ENCODE measurements around the gene TMEM178B.
"Not testable (repeated sequence)": the region's sequence is repeated elsewhere in the genome, so short reads cannot be mapped to it uniquely, and the experiment has no call there.

Gene TMEM178B

GRCh38 chr7:141113131-141113530 is 39.3 kb downstream of the TMEM178B start:
- H3K27ac ChIP-seq (ENCODE audit: low read depth in 2 of 2, low read length in 2 of 2), result no peak overlapping the region
- no peak overlapping the region for H3K9ac ChIP-seq (ENCODE audit: low read depth in 1 of 2, low read length in 2 of 2)
- no peaks in the 10 kb centered on the region for H3K9me3 ChIP-seq (ENCODE audit: control insufficient read depth in 2 of 2, low read length in 2 of 2)

DNA sequence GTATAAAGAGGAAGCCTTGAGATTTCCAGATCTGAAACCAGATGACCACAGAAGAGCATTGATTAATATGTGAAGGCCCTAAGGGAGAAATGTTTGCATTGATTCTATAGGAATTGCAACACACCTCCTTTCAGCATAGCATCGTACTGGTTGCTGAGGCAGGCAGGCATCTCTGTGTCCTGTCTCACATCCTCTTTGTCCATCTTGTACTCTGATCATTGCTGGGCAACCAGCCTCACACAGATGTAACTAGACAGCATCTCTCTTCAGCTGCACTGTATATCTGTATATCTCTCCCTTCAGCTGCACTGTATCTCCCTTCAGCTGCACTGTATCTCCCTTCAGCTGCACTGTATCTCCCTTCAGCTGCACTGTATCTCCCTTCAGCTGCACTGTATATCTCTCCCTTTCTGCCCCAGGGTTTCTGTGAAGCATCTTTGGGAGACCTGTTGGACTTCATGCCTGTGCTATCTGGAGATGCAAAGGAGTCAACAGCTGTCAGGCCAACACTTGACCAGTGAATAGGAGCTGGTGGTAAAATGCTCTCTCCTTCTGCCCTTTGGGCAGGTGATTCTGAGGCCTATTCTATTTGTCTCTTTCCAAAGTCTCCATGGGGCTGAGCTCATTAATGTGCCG is 40.3 kb downstream of the TMEM178B start:
- Histone ChIP-seq H3K4me1 (ENCODE audit: control insufficient read depth in 2 of 2, insufficient read depth in 2 of 2, low read length in 2 of 2) (no peaks in the 10 kb centered on the region), H3K27ac (ENCODE audit: low read depth in 2 of 2, low read length in 2 of 2) (no peak overlapping the region), H3K27me3 (ENCODE audit: control insufficient read depth in 2 of 2, insufficient read depth in 2 of 2, low read length in 2 of 2) (no peaks in the 10 kb centered on the region), H3K9me3 (ENCODE audit: control insufficient read depth in 2 of 2, low read length in 2 of 2) (no peaks in the 10 kb centered on the region), H3K36me3 (ENCODE audit: control insufficient read depth in 2 of 2, insufficient read depth in 2 of 2, low read length in 2 of 2) (no peaks in the 10 kb centered on the region), H3K4me3 (ENCODE audit: low read length in 2 of 2) (no peak overlapping the region), H3K9ac (ENCODE audit: low read depth in 1 of 2, low read length in 2 of 2) (no peak overlapping the region)

More at GRCh38 chr7:141113131-141113530, 39.3 kb downstream of the TMEM178B start:
- Histone ChIP-seq H3K27me3 (ENCODE audit: control insufficient read depth in 2 of 2, insufficient read depth in 2 of 2, low read length in 2 of 2) (no peaks in the 10 kb centered on the region), H3K4me3 (ENCODE audit: low read length in 2 of 2) (no peak overlapping the region), H3K36me3 (ENCODE audit: control insufficient read depth in 2 of 2, insufficient read depth in 2 of 2, low read length in 2 of 2) (no peaks in the 10 kb centered on the region), H3K4me1 (ENCODE audit: control insufficient read depth in 2 of 2, insufficient read depth in 2 of 2, low read length in 2 of 2) (no peaks in the 10 kb centered on the region)

DNA sequence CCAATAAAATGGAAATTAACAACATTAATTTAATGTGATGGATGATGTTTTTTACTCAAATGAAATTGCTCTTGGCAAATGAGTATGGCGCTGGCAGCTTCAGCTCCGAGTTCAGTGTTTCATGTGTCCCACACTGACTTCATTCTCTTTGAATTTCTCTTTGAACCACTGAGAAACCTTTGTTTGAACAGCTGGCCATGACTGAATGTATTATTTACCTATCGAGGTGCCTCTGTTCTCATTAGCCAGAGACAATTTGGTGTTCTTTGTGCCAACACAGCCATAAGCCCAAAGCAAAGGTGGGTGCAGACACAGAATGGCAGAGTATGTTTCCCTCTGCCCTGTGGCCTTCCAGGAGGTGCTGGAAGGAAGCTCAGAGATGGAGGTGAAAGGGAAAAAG is 42.1 kb downstream of the TMEM178B start:
- Histone ChIP-seq H3K27ac (ENCODE audit: low read depth in 2 of 2, low read length in 2 of 2) (no peak overlapping the region), H3K4me3 (ENCODE audit: low read length in 2 of 2) (no peak overlapping the region)

DNA sequence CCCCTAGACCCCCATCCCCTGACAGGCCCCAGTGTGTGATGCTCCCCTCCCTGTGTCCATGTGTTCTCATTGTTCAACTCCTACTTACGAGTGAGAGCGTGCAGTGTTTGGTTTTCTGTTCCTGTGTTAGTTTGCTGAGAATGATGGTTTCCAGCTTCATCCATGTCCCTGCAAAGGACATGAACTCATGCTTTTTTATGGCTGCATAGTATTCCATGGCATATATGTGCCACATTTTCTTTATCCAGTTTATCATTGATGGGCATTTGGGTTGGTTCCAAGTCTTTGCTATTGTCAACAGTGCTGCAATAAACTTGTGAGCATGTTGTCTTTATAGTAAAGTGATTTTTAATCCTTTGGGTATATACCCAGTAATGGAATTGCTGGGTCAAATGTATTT is 42.8 kb downstream of the TMEM178B start:
- H3K36me3 ChIP-seq (ENCODE audit: control insufficient read depth in 2 of 2, insufficient read depth in 2 of 2, low read length in 2 of 2); H3K27me3 ChIP-seq (ENCODE audit: control insufficient read depth in 2 of 2, insufficient read depth in 2 of 2, low read length in 2 of 2); H3K4me1 ChIP-seq (ENCODE audit: control insufficient read depth in 2 of 2, insufficient read depth in 2 of 2, low read length in 2 of 2); H3K9ac ChIP-seq (ENCODE audit: low read depth in 1 of 2, low read length in 2 of 2); H3K9me3 ChIP-seq (ENCODE audit: control insufficient read depth in 2 of 2, low read length in 2 of 2); H3K27ac ChIP-seq (ENCODE audit: low read depth in 2 of 2, low read length in 2 of 2); H3K4me3 ChIP-seq (ENCODE audit: low read length in 2 of 2): not testable (repeated sequence)

More for the DNA sequence above, 42.1 kb downstream of the TMEM178B start:
- no peaks in the 10 kb centered on the region for H3K36me3 ChIP-seq (ENCODE audit: control insufficient read depth in 2 of 2, insufficient read depth in 2 of 2, low read length in 2 of 2)
- no peaks in the 10 kb centered on the region for H3K4me1 ChIP-seq (ENCODE audit: control insufficient read depth in 2 of 2, insufficient read depth in 2 of 2, low read length in 2 of 2)
- no peaks in the 10 kb centered on the region for H3K27me3 ChIP-seq (ENCODE audit: control insufficient read depth in 2 of 2, insufficient read depth in 2 of 2, low read length in 2 of 2)
- no peak overlapping the region for H3K9ac ChIP-seq (ENCODE audit: low read depth in 1 of 2, low read length in 2 of 2)
- no peaks in the 10 kb centered on the region for H3K9me3 ChIP-seq (ENCODE audit: control insufficient read depth in 2 of 2, low read length in 2 of 2)

DNA sequence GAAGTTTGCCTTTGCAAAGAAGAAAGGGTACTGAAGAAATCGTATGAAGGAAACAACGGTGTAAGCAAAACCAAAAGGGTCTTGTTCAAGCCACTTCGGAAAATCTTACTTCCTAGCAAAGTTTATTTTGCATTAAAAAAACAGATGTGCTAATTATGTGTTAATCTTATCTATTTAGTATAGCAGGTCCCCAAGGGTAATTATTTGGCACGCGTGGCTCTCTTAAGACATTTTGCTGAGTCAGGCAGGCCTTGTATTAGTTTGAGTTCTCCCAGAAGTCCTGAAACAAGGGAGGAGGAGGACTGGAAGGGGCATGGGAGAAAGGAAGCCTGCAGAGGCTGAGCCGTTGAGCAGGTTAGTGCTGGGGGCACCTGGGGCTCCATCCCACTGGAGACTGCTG is 44.9 kb downstream of the TMEM178B start:
- Histone ChIP-seq H3K27me3 (ENCODE audit: control insufficient read depth in 2 of 2, insufficient read depth in 2 of 2, low read length in 2 of 2) (no peaks in the 10 kb centered on the region), H3K9ac (ENCODE audit: low read depth in 1 of 2, low read length in 2 of 2) (no peak overlapping the region), H3K9me3 (ENCODE audit: control insufficient read depth in 2 of 2, low read length in 2 of 2) (no peaks in the 10 kb centered on the region), H3K4me1 (ENCODE audit: control insufficient read depth in 2 of 2, insufficient read depth in 2 of 2, low read length in 2 of 2) (no peaks in the 10 kb centered on the region), H3K4me3 (ENCODE audit: low read length in 2 of 2) (no peak overlapping the region), H3K27ac (ENCODE audit: low read depth in 2 of 2, low read length in 2 of 2) (no peak overlapping the region), H3K36me3 (ENCODE audit: control insufficient read depth in 2 of 2, insufficient read depth in 2 of 2, low read length in 2 of 2) (no peaks in the 10 kb centered on the region)

DNA sequence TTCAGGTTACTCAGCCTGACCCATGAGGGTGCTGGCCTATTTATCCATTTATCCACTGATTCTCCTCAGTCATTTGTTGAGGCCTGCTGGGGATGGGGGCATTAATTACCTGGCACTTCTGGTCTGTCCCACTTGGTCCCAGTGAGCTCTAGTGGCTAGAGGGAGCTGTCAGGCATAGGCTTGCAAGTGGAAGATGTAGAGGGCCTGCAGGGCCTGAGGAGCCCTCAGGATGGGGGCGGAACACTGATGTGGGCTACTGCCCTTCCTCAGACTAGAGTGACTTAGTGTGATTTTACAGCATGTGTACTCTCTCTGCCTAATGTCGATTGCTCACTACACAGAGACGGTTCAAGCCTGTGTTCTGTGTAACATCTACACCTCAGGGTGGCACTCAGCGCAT is 45.3 kb downstream of the TMEM178B start:
- Histone ChIP-seq H3K4me3 (ENCODE audit: low read length in 2 of 2) (no peak overlapping the region), H3K36me3 (ENCODE audit: control insufficient read depth in 2 of 2, insufficient read depth in 2 of 2, low read length in 2 of 2) (no peaks in the 10 kb centered on the region), H3K27ac (ENCODE audit: low read depth in 2 of 2, low read length in 2 of 2) (no peak overlapping the region), H3K4me1 (ENCODE audit: control insufficient read depth in 2 of 2, insufficient read depth in 2 of 2, low read length in 2 of 2) (no peaks in the 10 kb centered on the region), H3K27me3 (ENCODE audit: control insufficient read depth in 2 of 2, insufficient read depth in 2 of 2, low read length in 2 of 2) (no peaks in the 10 kb centered on the region), H3K9ac (ENCODE audit: low read depth in 1 of 2, low read length in 2 of 2) (no peak overlapping the region), H3K9me3 (ENCODE audit: control insufficient read depth in 2 of 2, low read length in 2 of 2) (no peaks in the 10 kb centered on the region)

DNA sequence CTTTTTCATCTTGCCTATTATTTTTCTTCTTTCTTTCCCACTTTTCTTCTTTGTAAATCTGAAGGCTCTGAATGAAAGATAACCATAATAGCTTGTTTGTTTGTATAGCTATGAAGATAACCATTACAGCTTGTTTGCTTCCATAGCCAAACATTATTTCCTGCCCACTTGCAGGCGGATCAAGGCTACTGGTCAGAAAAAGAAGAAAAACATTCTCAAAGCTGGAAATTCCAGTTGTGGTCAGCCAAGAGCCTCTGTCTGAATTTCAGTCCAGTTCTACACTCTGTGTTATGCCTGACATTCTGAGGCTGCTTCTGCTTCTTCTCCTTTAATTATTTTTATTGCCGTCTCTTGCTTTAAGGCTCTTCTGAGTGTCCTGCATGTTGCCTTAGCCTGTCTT is 48.9 kb downstream of the TMEM178B start:
- H3K4me1 ChIP-seq (ENCODE audit: control insufficient read depth in 2 of 2, insufficient read depth in 2 of 2, low read length in 2 of 2), result no peaks in the 10 kb centered on the region

DNA sequence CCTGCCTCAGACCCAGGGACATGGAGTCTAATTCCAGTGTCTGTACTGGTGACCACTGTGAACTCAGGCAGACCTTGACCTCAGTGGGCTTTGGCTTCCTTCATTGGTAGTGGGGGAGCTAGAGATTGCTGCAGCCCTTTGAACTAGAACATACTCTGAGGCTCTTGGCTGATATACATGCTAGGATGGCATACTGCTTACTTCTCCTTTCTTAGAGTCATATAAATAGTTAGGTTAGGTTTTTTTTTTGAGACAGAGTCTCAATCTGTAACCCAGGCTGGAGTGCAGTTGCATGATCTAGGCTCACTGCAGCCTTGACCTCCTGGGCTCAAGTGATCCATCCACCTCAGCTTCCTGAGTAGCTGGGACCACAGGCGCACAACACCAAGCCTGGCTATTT is 49.7 kb downstream of the TMEM178B start:
- no peak overlapping the region for H3K4me3 ChIP-seq (ENCODE audit: low read length in 2 of 2)
- H3K27ac ChIP-seq (ENCODE audit: low read depth in 2 of 2, low read length in 2 of 2), result no peak overlapping the region
- peaks cover 0 to 2% of the 10 kb centered on the region in 2 donors for H3K27me3 ChIP-seq (ENCODE audit: control insufficient read depth in 2 of 2, insufficient read depth in 2 of 2, low read length in 2 of 2)
- H3K4me1 ChIP-seq (ENCODE audit: control insufficient read depth in 2 of 2, insufficient read depth in 2 of 2, low read length in 2 of 2), result no peaks in the 10 kb centered on the region
- H3K36me3 ChIP-seq (ENCODE audit: control insufficient read depth in 2 of 2, insufficient read depth in 2 of 2, low read length in 2 of 2), result no peaks in the 10 kb centered on the region
- no peaks in the 10 kb centered on the region for H3K9me3 ChIP-seq (ENCODE audit: control insufficient read depth in 2 of 2, low read length in 2 of 2)
- H3K9ac ChIP-seq (ENCODE audit: low read depth in 1 of 2, low read length in 2 of 2), result no peak overlapping the region

More for the DNA sequence above, 48.9 kb downstream of the TMEM178B start:
- H3K27ac ChIP-seq (ENCODE audit: low read depth in 2 of 2, low read length in 2 of 2), result no peak overlapping the region
- H3K9ac ChIP-seq (ENCODE audit: low read depth in 1 of 2, low read length in 2 of 2), result no peak overlapping the region
- no peaks in the 10 kb centered on the region for H3K9me3 ChIP-seq (ENCODE audit: control insufficient read depth in 2 of 2, low read length in 2 of 2)
- H3K27me3 ChIP-seq (ENCODE audit: control insufficient read depth in 2 of 2, insufficient read depth in 2 of 2, low read length in 2 of 2), result peaks cover 0 to 2% of the 10 kb centered on the region in 2 donors
- H3K4me3 ChIP-seq (ENCODE audit: low read length in 2 of 2), result no peak overlapping the region
- no peaks in the 10 kb centered on the region for H3K36me3 ChIP-seq (ENCODE audit: control insufficient read depth in 2 of 2, insufficient read depth in 2 of 2, low read length in 2 of 2)

- no peaks in the 10 kb centered on the region for H3K4me1 ChIP-seq (ENCODE audit: control insufficient read depth in 2 of 2, insufficient read depth in 2 of 2, low read length in 2 of 2)
- no peak overlapping the region for H3K4me3 ChIP-seq (ENCODE audit: low read length in 2 of 2)
- H3K9ac ChIP-seq (ENCODE audit: low read depth in 1 of 2, low read length in 2 of 2), result no peak overlapping the region
- peaks cover 0 to 2% of the 10 kb centered on the region in 2 donors for H3K27me3 ChIP-seq (ENCODE audit: control insufficient read depth in 2 of 2, insufficient read depth in 2 of 2, low read length in 2 of 2)
- H3K36me3 ChIP-seq (ENCODE audit: control insufficient read depth in 2 of 2, insufficient read depth in 2 of 2, low read length in 2 of 2), result no peaks in the 10 kb centered on the region
- no peaks in the 10 kb centered on the region for H3K9me3 ChIP-seq (ENCODE audit: control insufficient read depth in 2 of 2, low read length in 2 of 2)
- no peak overlapping the region for H3K27ac ChIP-seq (ENCODE audit: low read depth in 2 of 2, low read length in 2 of 2)
Observed at GRCh38 chr7:141126107-141126506, 52.2 kb downstream of the TMEM178B start.

DNA sequence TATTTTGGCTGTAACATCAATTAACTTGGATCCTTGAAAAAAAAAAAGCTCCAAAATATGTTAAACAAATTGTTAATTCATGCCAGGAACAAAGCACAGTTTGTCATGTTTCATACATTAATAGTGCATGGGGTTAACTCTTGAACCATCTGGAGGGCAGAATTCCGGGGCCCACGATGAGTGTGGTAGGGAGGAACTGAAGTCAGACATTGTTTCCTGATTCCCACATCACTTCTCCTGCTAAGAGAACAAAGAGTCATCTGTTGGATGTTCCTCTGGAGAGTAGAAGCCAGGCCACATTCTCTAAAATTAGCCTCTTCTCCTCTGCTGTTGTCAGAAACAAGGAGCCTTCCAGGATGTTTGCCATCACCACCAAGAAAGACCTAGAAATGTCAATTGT is 54.6 kb downstream of the TMEM178B start:
- Histone ChIP-seq H3K9ac (ENCODE audit: low read depth in 1 of 2, low read length in 2 of 2) (no peak overlapping the region), H3K4me1 (ENCODE audit: control insufficient read depth in 2 of 2, insufficient read depth in 2 of 2, low read length in 2 of 2) (no peaks in the 10 kb centered on the region), H3K9me3 (ENCODE audit: control insufficient read depth in 2 of 2, low read length in 2 of 2) (no peaks in the 10 kb centered on the region), H3K4me3 (ENCODE audit: low read length in 2 of 2) (no peak overlapping the region), H3K27ac (ENCODE audit: low read depth in 2 of 2, low read length in 2 of 2) (no peak overlapping the region), H3K27me3 (ENCODE audit: control insufficient read depth in 2 of 2, insufficient read depth in 2 of 2, low read length in 2 of 2) (peaks cover 0 to 2% of the 10 kb centered on the region in 2 donors), H3K36me3 (ENCODE audit: control insufficient read depth in 2 of 2, insufficient read depth in 2 of 2, low read length in 2 of 2) (no peaks in the 10 kb centered on the region)

DNA sequence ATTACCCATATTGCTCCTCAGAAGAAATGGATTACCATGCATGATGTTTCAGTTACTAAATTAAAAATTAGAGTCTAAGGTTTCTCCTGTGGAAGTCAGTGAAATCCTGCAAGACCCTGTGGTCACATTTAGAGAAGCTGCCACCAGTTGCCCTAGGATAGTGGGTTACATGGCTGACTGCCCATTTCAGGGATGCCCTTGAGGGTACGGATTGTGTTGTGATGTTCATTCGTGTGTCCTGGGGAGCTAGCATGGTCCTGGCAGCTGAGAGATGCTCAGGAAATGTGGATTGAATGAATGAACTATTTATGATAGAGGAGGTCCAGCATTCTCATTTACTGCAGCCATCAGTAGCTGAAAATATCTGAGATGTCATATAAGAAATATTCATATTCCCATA is 55.1 kb downstream of the TMEM178B start:
- no peak overlapping the region for H3K27ac ChIP-seq (ENCODE audit: low read depth in 2 of 2, low read length in 2 of 2)
- H3K9ac ChIP-seq (ENCODE audit: low read depth in 1 of 2, low read length in 2 of 2), result no peak overlapping the region
- peaks cover 0 to 2% of the 10 kb centered on the region in 2 donors for H3K27me3 ChIP-seq (ENCODE audit: control insufficient read depth in 2 of 2, insufficient read depth in 2 of 2, low read length in 2 of 2)
- H3K9me3 ChIP-seq (ENCODE audit: control insufficient read depth in 2 of 2, low read length in 2 of 2), result no peaks in the 10 kb centered on the region
- no peaks in the 10 kb centered on the region for H3K4me1 ChIP-seq (ENCODE audit: control insufficient read depth in 2 of 2, insufficient read depth in 2 of 2, low read length in 2 of 2)
- H3K4me3 ChIP-seq (ENCODE audit: low read length in 2 of 2), result no peak overlapping the region
- H3K36me3 ChIP-seq (ENCODE audit: control insufficient read depth in 2 of 2, insufficient read depth in 2 of 2, low read length in 2 of 2), result no peaks in the 10 kb centered on the region

Measured in mucosa of rectum (tissue), 2 donors.